ENCODE data around the gene AKAP10.
"Not testable (repeated sequence)": the region's sequence is repeated elsewhere in the genome, so short reads cannot be mapped to it uniquely, and the experiment has no call there.

AKAP10 gene

GRCh38 chr17:19915245-19915978 is 62.2 kb downstream of the AKAP10 start:
- DNase-seq = no peak

- no peak for DNase-seq
Observed at GRCh38 chr17:19911033-19911432, 66.6 kb downstream of the AKAP10 start.

GRCh38 chr17:19909139-19909538 is 68.5 kb downstream of the AKAP10 start:
- no peak for DNase-seq

- peak; percentile 6 for DNase-seq
Observed at GRCh38 chr17:19905502-19905901, 72.1 kb downstream of the AKAP10 start.

GRCh38 chr17:19904924-19905323 is 72.7 kb downstream of the AKAP10 start:
- DNase-seq = no peak

GRCh38 chr17:19904412-19904811 is 73.2 kb downstream of the AKAP10 start:
- no peak for DNase-seq

GRCh38 chr17:19900809-19901208 is 76.8 kb downstream of the AKAP10 start:
- no peak for DNase-seq

GRCh38 chr17:19897903-19898302 is 79.7 kb downstream of the AKAP10 start:
- no peak for DNase-seq

GRCh38 chr17:19897090-19897837 is 80.4 kb downstream of the AKAP10 start:
- peak; percentile 74 for DNase-seq

GRCh38 chr17:19896679-19897078 is 80.9 kb downstream of the AKAP10 start:
- no peak for DNase-seq

- not testable (repeated sequence) for DNase-seq
Observed at GRCh38 chr17:19890554-19890953, 87.1 kb downstream of the AKAP10 start.

GRCh38 chr17:19890001-19890400 is 87.6 kb downstream of the AKAP10 start:
- DNase-seq = not testable (repeated sequence)

GRCh38 chr17:19886116-19886515 is 91.5 kb downstream of the AKAP10 start:
- DNase-seq = no peak

- no peak for DNase-seq
Observed at GRCh38 chr17:19883537-19884215, 94.0 kb downstream of the AKAP10 start.

- DNase-seq = no peak
Observed at GRCh38 chr17:19880393-19880792, 97.2 kb downstream of the AKAP10 start.

- no peak for DNase-seq
Observed at GRCh38 chr17:19877364-19877945, 100.2 kb downstream of the AKAP10 start.

- DNase-seq = no peak
Observed at GRCh38 chr17:19876529-19877161, 101.0 kb downstream of the AKAP10 start.

GRCh38 chr17:19874256-19874655 is 103.4 kb downstream of the AKAP10 start:
- DNase-seq = no peak

GRCh38 chr17:19873346-19873745 is 104.3 kb downstream of the AKAP10 start:
- DNase-seq = no peak

GRCh38 chr17:19868079-19868395 is 109.6 kb downstream of the AKAP10 start:
- DNase-seq = no peak

- DNase-seq = peak; percentile 58
Observed at GRCh38 chr17:19867329-19868078, 110.1 kb downstream of the AKAP10 start, which contains the start of gene ULK2. Gene ULK2, minus strand, starts transcription at chr17:19867936. Its CDS starts 519 bp downstream, at chr17:19867417.

GRCh38 chr17:19867079-19867328 is 110.6 kb downstream of the AKAP10 start:
- peak; percentile 59 for DNase-seq
